Measurements from ENCODE around the gene YIF1A.
"Not testable (repeated sequence)": the region's sequence is repeated elsewhere in the genome, so short reads cannot be mapped to it uniquely, and the experiment has no call there.

GRCh38 chr11:66310803-66311440, 22.0 kb upstream of the YIF1A start:
- not testable (repeated sequence) for TF ChIP-seq GABPA (IDR thresholded peaks at IDR 0.05 in 1 of 2, conservative IDR thresholded peaks at IDR 0.05 in 1 of 2); TAF1 (conservative IDR thresholded peaks at IDR 0.05); EGR1 (IDR thresholded peaks at IDR 0.05; ENCODE audit: low read depth in 2 of 2); YY1 (IDR thresholded peaks at IDR 0.05); FOXA1 (IDR thresholded peaks at IDR 0.05); REST (IDR thresholded peaks at IDR 0.05); JUND (IDR thresholded peaks at IDR 0.05); RAD21 (IDR thresholded peaks at IDR 0.05); HNF4A (conservative IDR thresholded peaks at IDR 0.05)
- TF ChIP-seq, protein P1, sequence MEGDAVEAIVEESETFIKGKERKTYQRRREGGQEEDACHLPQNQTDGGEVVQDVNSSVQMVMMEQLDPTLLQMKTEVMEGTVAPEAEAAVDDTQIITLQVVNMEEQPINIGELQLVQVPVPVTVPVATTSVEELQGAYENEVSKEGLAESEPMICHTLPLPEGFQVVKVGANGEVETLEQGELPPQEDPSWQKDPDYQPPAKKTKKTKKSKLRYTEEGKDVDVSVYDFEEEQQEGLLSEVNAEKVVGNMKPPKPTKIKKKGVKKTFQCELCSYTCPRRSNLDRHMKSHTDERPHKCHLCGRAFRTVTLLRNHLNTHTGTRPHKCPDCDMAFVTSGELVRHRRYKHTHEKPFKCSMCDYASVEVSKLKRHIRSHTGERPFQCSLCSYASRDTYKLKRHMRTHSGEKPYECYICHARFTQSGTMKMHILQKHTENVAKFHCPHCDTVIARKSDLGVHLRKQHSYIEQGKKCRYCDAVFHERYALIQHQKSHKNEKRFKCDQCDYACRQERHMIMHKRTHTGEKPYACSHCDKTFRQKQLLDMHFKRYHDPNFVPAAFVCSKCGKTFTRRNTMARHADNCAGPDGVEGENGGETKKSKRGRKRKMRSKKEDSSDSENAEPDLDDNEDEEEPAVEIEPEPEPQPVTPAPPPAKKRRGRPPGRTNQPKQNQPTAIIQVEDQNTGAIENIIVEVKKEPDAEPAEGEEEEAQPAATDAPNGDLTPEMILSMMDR (IDR thresholded peaks at IDR 0.05; ENCODE audit: low read depth, low read length, missing input control): not testable (repeated sequence)
- TF ChIP-seq, protein P2, sequence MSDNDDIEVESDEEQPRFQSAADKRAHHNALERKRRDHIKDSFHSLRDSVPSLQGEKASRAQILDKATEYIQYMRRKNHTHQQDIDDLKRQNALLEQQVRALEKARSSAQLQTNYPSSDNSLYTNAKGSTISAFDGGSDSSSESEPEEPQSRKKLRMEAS (IDR thresholded peaks at IDR 0.05): not testable (repeated sequence)
- TF ChIP-seq, protein P3, sequence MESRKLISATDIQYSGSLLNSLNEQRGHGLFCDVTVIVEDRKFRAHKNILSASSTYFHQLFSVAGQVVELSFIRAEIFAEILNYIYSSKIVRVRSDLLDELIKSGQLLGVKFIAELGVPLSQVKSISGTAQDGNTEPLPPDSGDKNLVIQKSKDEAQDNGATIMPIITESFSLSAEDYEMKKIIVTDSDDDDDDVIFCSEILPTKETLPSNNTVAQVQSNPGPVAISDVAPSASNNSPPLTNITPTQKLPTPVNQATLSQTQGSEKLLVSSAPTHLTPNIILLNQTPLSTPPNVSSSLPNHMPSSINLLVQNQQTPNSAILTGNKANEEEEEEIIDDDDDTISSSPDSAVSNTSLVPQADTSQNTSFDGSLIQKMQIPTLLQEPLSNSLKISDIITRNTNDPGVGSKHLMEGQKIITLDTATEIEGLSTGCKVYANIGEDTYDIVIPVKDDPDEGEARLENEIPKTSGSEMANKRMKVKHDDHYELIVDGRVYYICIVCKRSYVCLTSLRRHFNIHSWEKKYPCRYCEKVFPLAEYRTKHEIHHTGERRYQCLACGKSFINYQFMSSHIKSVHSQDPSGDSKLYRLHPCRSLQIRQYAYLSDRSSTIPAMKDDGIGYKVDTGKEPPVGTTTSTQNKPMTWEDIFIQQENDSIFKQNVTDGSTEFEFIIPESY (IDR thresholded peaks at IDR 0.05): not testable (repeated sequence)
